Chondrocyte (in vitro differentiated cells): ENCODE results near the gene RNLS. TPM values are rescaled to one million over a fixed set of nuclear protein-coding genes. Genes with fewer than 3 reads are reported as not detected.

Experiments used
- DNase-seq: peaks from one replicate; pipeline ENCODE4 v3.0.0; 2021; ENCODE audit warnings: mixed read lengths, low spot score
- H3K27ac Mint-ChIP-seq: one replicate; pipeline ENCODE4 v1.8.0; 2021; ENCODE audit warnings: mild to moderate bottlenecking, moderate library complexity, mixed read lengths; ENCODE audit not compliant: unreplicated experiment
- H3K27me3 Mint-ChIP-seq: 2 replicates; pipeline ENCODE4 v1.8.0; 2021; ENCODE audit warnings: low read depth, mixed read lengths
- H3K36me3 Mint-ChIP-seq: 2 replicates; pipeline ENCODE4 v1.8.0; 2021; ENCODE audit warnings: low read depth, mixed read lengths
- H3K4me1 Mint-ChIP-seq: 2 replicates; pipeline ENCODE4 v1.8.0; 2021; ENCODE audit warnings: low read depth, mild to moderate bottlenecking, mixed read lengths
- H3K4me3 Mint-ChIP-seq: one replicate; pipeline ENCODE4 v1.8.0; 2021; ENCODE audit warnings: mild to moderate bottlenecking, moderate library complexity, mixed read lengths; ENCODE audit not compliant: unreplicated experiment
- H3K9me3 Mint-ChIP-seq: 2 replicates; pipeline ENCODE4 v1.8.0; 2021; ENCODE audit warnings: low read depth, mixed read lengths
- CTCF ChIP-seq: fragments of 200-600 bp; sonication (generic); IDR thresholded peaks from 2 replicates; pipeline ENCODE4 v1.5.0; 2021; ENCODE audit warnings: antibody characterized with exemption, mild to moderate bottlenecking, moderate library complexity
- total RNA-seq: library from RNA; stranded (reverse); gene quantifications from 3 replicates; pipeline ENCODE4 v1.2.1, GENCODE V29; 2021

The RNLS gene
- total RNA-seq, 1 donor from 2014 or later: 5.1 TPM

- Mint-ChIP-seq H3K27me3 (peaks cover 2% of the 10 kb centered on the region), H3K4me1 (no peaks in the 10 kb centered on the region), H3K4me3 (no peak overlapping the region), H3K36me3 (no peaks in the 10 kb centered on the region), H3K9me3 (no peaks in the 10 kb centered on the region), H3K27ac (no peak overlapping the region)
- TF ChIP-seq CTCF: no peak
- no peak for DNase-seq
Observed at GRCh38 chr10:88473989-88474883, 108.9 kb downstream of the RNLS start.

GRCh38 chr10:88472540-88472939 lies 110.6 kb downstream of the RNLS start:
- DNase-seq: no peak
- no peak for TF ChIP-seq CTCF
- Mint-ChIP-seq H3K27me3 (peaks cover 2% of the 10 kb centered on the region), H3K4me1 (peaks cover 9% of the 10 kb centered on the region), H3K4me3 (no peak overlapping the region), H3K9me3 (no peaks in the 10 kb centered on the region), H3K27ac (no peak overlapping the region), H3K36me3 (no peaks in the 10 kb centered on the region)

GRCh38 chr10:88471899-88472298 lies 111.2 kb downstream of the RNLS start:
- H3K27ac Mint-ChIP-seq: no peak overlapping the region
- no peaks in the 10 kb centered on the region for H3K36me3 Mint-ChIP-seq
- peaks cover 2% of the 10 kb centered on the region for H3K27me3 Mint-ChIP-seq
- peaks cover 14% of the 10 kb centered on the region for H3K4me1 Mint-ChIP-seq
- no peak for TF ChIP-seq CTCF
- H3K4me3 Mint-ChIP-seq: no peak overlapping the region
- DNase-seq: no peak
- no peaks in the 10 kb centered on the region for H3K9me3 Mint-ChIP-seq

- Mint-ChIP-seq H3K4me1 (peaks cover 21% of the 10 kb centered on the region), H3K27me3 (no peaks in the 10 kb centered on the region), H3K9me3 (no peaks in the 10 kb centered on the region), H3K4me3 (no peak overlapping the region), H3K36me3 (no peaks in the 10 kb centered on the region), H3K27ac (no peak overlapping the region)
- TF ChIP-seq CTCF: no peak
- DNase-seq: no peak
Observed at GRCh38 chr10:88467835-88468485, 115.2 kb downstream of the RNLS start.

- Mint-ChIP-seq H3K4me1 (peaks cover 21% of the 10 kb centered on the region), H3K27me3 (no peaks in the 10 kb centered on the region), H3K4me3 (no peak overlapping the region), H3K9me3 (no peaks in the 10 kb centered on the region), H3K36me3 (no peaks in the 10 kb centered on the region), H3K27ac (no peak overlapping the region)
- no peak for DNase-seq
- TF ChIP-seq CTCF: no peak
Observed at GRCh38 chr10:88466786-88467185, 116.3 kb downstream of the RNLS start.
